OCI-LY7 (cell line): ENCODE measurements around the gene GIPC3.

ENCODE experiments used
- EZH2phosphoT487 ChIP-seq: fragments of 200-600 bp; sonication (generic); IDR thresholded peaks from 2 replicates; pipeline ENCODE4 v1.6.1; 2018; ENCODE audit warnings: low read depth, borderline replicate concordance, mild to moderate bottlenecking, mixed run types, antibody characterized with exemption, low read length, moderate library complexity, mixed read lengths
- TF ChIP-seq, protein P1 (sequence below): fragments of 200-600 bp; sonication (generic); conservative IDR thresholded peaks from 2 replicates; pipeline ENCODE4 v1.5.1; 2014; ENCODE audit warnings: mild to moderate bottlenecking, antibody characterized with exemption, low read length, moderate library complexity, mixed read lengths

DNA sequence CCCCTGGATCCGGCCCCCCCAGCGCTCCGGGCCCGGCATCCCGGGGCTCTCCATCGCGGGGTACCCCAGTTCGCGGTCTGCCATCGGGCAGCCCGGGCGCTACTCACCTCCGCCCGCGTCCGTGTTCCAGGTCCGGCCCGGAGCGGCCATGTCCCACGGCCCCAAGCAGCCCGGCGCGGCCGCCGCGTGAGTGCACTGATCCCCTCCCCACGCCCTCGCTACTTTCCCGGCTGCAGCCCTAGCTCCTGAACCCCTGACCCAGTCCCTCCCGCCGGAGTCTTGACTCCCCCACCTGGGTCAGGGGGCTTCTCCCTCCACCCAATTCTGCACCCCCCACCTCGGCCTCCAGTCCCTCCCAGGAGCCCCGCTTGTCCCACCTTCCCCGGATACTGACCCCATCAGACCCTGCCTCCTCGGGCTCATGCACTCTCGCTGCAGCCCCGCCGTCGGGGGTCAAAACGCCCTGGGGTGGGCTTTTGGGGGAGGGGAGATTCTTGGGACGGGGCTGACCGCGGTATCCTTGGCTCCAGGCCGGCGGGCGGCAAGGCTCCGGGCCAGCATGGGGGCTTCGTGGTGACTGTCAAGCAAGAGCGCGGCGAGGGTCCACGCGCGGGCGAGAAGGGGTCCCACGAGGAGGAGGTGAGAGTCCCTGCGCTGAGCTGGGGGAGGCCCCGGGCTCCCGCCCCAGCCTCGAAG is 12.0 kb upstream of the GIPC3 start:
- TF ChIP-seq, protein P1, sequence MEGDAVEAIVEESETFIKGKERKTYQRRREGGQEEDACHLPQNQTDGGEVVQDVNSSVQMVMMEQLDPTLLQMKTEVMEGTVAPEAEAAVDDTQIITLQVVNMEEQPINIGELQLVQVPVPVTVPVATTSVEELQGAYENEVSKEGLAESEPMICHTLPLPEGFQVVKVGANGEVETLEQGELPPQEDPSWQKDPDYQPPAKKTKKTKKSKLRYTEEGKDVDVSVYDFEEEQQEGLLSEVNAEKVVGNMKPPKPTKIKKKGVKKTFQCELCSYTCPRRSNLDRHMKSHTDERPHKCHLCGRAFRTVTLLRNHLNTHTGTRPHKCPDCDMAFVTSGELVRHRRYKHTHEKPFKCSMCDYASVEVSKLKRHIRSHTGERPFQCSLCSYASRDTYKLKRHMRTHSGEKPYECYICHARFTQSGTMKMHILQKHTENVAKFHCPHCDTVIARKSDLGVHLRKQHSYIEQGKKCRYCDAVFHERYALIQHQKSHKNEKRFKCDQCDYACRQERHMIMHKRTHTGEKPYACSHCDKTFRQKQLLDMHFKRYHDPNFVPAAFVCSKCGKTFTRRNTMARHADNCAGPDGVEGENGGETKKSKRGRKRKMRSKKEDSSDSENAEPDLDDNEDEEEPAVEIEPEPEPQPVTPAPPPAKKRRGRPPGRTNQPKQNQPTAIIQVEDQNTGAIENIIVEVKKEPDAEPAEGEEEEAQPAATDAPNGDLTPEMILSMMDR, result no peak
- no peak for TF ChIP-seq EZH2phosphoT487
